Measurements from ENCODE around the gene SOX18.

- TF ChIP-seq FOXM1 (CRISPR knock-in tag; IDR thresholded peaks at IDR 0.05) (no peak), ZFX (CRISPR knock-in tag; IDR thresholded peaks at IDR 0.05; ENCODE audit: low read depth) (no peak), ZFP36L1 (CRISPR knock-in tag; IDR thresholded peaks at IDR 0.05) (no peak), KLF13 (CRISPR knock-in tag; IDR thresholded peaks at IDR 0.05) (no peak), MTF2 (CRISPR knock-in tag; IDR thresholded peaks at IDR 0.05; ENCODE audit: borderline replicate concordance) (no peak), CHCHD3 (CRISPR knock-in tag; IDR thresholded peaks at IDR 0.05) (no peak), RARA (CRISPR knock-in tag; IDR thresholded peaks at IDR 0.05) (no peak), CTCF (CRISPR knock-in tag; IDR thresholded peaks at IDR 0.05) (no peak), ZMAT5 (CRISPR knock-in tag; IDR thresholded peaks at IDR 0.05; ENCODE audit: borderline replicate concordance, low read depth) (no peak), MTA3 (CRISPR knock-in tag; IDR thresholded peaks at IDR 0.05) (no peak), HHEX (CRISPR knock-in tag; IDR thresholded peaks at IDR 0.05) (no peak), FOXJ3 (CRISPR knock-in tag; IDR thresholded peaks at IDR 0.05; ENCODE audit: borderline replicate concordance) (no peak)
- TF ChIP-seq, protein P1, sequence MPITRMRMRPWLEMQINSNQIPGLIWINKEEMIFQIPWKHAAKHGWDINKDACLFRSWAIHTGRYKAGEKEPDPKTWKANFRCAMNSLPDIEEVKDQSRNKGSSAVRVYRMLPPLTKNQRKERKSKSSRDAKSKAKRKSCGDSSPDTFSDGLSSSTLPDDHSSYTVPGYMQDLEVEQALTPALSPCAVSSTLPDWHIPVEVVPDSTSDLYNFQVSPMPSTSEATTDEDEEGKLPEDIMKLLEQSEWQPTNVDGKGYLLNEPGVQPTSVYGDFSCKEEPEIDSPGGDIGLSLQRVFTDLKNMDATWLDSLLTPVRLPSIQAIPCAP (CRISPR knock-in tag; IDR thresholded peaks at IDR 0.05; ENCODE audit: low read depth): no peak
- TF ChIP-seq, protein P2, sequence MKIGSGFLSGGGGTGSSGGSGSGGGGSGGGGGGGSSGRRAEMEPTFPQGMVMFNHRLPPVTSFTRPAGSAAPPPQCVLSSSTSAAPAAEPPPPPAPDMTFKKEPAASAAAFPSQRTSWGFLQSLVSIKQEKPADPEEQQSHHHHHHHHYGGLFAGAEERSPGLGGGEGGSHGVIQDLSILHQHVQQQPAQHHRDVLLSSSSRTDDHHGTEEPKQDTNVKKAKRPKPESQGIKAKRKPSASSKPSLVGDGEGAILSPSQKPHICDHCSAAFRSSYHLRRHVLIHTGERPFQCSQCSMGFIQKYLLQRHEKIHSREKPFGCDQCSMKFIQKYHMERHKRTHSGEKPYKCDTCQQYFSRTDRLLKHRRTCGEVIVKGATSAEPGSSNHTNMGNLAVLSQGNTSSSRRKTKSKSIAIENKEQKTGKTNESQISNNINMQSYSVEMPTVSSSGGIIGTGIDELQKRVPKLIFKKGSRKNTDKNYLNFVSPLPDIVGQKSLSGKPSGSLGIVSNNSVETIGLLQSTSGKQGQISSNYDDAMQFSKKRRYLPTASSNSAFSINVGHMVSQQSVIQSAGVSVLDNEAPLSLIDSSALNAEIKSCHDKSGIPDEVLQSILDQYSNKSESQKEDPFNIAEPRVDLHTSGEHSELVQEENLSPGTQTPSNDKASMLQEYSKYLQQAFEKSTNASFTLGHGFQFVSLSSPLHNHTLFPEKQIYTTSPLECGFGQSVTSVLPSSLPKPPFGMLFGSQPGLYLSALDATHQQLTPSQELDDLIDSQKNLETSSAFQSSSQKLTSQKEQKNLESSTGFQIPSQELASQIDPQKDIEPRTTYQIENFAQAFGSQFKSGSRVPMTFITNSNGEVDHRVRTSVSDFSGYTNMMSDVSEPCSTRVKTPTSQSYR (CRISPR knock-in tag; IDR thresholded peaks at IDR 0.05; ENCODE audit: borderline replicate concordance): no peak
These were observed 37.4 kb upstream of the SOX18 start for GRCh38 chr20:64086801-64087200.

All from HepG2 (cell line).